Measurements from ENCODE around the gene ZNF446. TPM values are rescaled to one million over a fixed set of nuclear protein-coding genes. Genes with fewer than 3 reads are reported as not detected.
A peak's percentile ranks its signal among the peaks of the same experiment; 100 is the strongest.

The ZNF446 gene
- polyA plus RNA-seq (2012; ENCODE audit: insufficient read length, low read depth), result 10.5 TPM

GRCh38 chr19:58475714-58476497 is at the start of gene ZNF446:
TSS of gene ZNF446 (plus strand) at chr19:58476352. CDS start at chr19:58477219, 867 bp downstream.
- TF ChIP-seq TAF1 (IDR thresholded peaks at IDR 0.05; ENCODE audit: borderline replicate concordance, insufficient read depth, low read length) (0 out of 2 replicates have a peak, but pooled peaks have one; percentile 24), POLR2AphosphoS5 (IDR thresholded peaks at IDR 0.05; ENCODE audit: low read depth, low read length) (peak; percentile 85), REST (IDR thresholded peaks at IDR 0.05; ENCODE audit: insufficient read depth in 1 of 2, low read depth in 2 of 2, low read length in 2 of 2) (no peak), FOXP2 (optimal IDR thresholded peaks at IDR 0.05; ENCODE audit: borderline replicate concordance, extremely low read depth, extremely low read length, insufficient read depth) (peak; percentile 95)

GRCh38 chr19:58428617-58429016 is 47.5 kb upstream of the ZNF446 start:
- TF ChIP-seq SIN3A (IDR thresholded peaks at IDR 0.05; ENCODE audit: borderline replicate concordance, insufficient read depth, low read length) (no peak), REST (IDR thresholded peaks at IDR 0.05; ENCODE audit: insufficient read depth in 1 of 2, low read depth in 2 of 2, low read length in 2 of 2) (no peak)

DNA sequence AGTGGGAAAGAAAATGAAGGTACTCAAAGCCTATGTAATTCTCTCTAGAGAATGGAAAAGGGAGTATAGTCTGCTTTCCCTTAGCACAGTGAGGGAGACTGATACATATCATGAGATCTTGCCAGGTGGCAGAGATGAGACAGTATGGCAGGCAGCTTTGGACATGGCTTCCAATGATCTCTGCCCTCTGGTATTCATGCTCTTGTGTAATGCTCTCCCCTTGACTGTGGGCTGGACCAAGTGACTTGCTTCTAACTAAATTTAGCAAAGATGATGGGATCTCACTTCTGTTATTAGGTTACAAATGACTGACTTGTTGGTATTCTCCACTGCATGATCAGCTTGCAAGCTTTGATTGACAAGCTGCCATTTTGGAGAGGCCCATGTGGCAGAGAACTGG is 46.4 kb upstream of the ZNF446 start:
- no peak for TF ChIP-seq POLR2AphosphoS5 (IDR thresholded peaks at IDR 0.05; ENCODE audit: low read depth, low read length)
- TF ChIP-seq FOXP2 (optimal IDR thresholded peaks at IDR 0.05; ENCODE audit: borderline replicate concordance, extremely low read depth, extremely low read length, insufficient read depth), result no peak
- no peak for TF ChIP-seq TAF1 (IDR thresholded peaks at IDR 0.05; ENCODE audit: borderline replicate concordance, insufficient read depth, low read length)
- no peak for TF ChIP-seq SIN3A (IDR thresholded peaks at IDR 0.05; ENCODE audit: borderline replicate concordance, insufficient read depth, low read length)
- TF ChIP-seq REST (IDR thresholded peaks at IDR 0.05; ENCODE audit: insufficient read depth in 1 of 2, low read depth in 2 of 2, low read length in 2 of 2), result no peak

- no peak for TF ChIP-seq POLR2AphosphoS5 (IDR thresholded peaks at IDR 0.05; ENCODE audit: low read depth, low read length)
- no peak for TF ChIP-seq REST (IDR thresholded peaks at IDR 0.05; ENCODE audit: insufficient read depth in 1 of 2, low read depth in 2 of 2, low read length in 2 of 2)
- TF ChIP-seq TAF1 (IDR thresholded peaks at IDR 0.05; ENCODE audit: borderline replicate concordance, insufficient read depth, low read length), result no peak
- TF ChIP-seq FOXP2 (optimal IDR thresholded peaks at IDR 0.05; ENCODE audit: borderline replicate concordance, extremely low read depth, extremely low read length, insufficient read depth), result no peak
- TF ChIP-seq SIN3A (IDR thresholded peaks at IDR 0.05; ENCODE audit: borderline replicate concordance, insufficient read depth, low read length), result no peak
Measured at GRCh38 chr19:58434217-58434616, 41.9 kb upstream of the ZNF446 start.

Measured in PFSK-1 (cell line).